ENCODE measurements around the gene SEMA3B.

Gene SEMA3B

GRCh38 chr3:50275141-50275995 is 6.4 kb downstream of the SEMA3B start:
- TF ChIP-seq CTCF (IDR thresholded peaks at IDR 0.05; ENCODE audit: poor library complexity, severe bottlenecking) = no peak
- ATAC-seq (ENCODE audit: low read depth) = no peak
- peaks cover 11% of the 10 kb centered on the region for H3K4me1 ChIP-seq (ENCODE audit: insufficient read depth, poor library complexity, severe bottlenecking)
- H3K4me3 ChIP-seq (ENCODE audit: severe bottlenecking) = no peak overlapping the region
- H3K36me3 ChIP-seq (ENCODE audit: low read depth) = peaks cover 48% of the 10 kb centered on the region
- H3K9me3 ChIP-seq (ENCODE audit: severe bottlenecking) = no peaks in the 10 kb centered on the region
- H3K27me3 ChIP-seq (ENCODE audit: insufficient read depth, poor library complexity, severe bottlenecking) = no peaks in the 10 kb centered on the region
- DNase-seq (ENCODE audit: low spot score) = no peak
- H3K27ac ChIP-seq (ENCODE audit: poor library complexity, severe bottlenecking) = no peak overlapping the region

DNA sequence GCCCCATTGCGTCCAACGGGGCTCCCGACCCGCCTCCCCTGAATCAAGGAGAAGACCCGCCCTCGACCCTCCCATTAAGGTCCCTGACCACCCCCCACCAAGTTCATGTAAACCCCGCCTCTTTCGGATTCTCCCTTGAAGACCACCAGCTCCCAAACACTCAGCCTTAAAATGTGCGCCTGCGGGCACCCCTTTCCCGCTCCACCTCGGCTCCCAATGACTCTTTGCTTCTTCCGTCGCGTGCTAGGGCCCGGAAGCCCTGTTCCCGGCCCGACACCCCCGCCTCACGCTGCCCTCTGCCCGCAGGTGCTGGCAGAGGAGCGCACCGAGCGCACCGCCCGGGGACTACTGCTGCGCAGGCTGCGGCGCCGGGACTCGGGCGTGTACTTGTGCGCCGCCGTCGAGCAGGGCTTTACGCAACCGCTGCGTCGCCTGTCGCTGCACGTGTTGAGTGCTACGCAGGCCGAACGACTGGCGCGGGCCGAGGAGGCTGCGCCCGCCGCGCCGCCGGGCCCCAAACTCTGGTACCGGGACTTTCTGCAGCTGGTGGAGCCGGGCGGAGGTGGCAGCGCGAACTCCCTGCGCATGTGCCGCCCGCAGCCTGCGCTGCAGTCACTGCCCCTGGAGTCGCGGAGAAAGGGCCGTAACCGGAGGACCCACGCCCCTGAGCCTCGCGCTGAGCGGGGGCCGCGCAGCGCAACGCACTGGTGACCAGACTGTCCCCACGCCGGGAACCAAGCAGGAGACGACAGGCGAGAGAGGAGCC is 7.2 kb downstream of the SEMA3B start:
- DNase-seq (ENCODE audit: low spot score) (no peak), ATAC-seq (ENCODE audit: low read depth) (no peak)
- no peaks in the 10 kb centered on the region for H3K9me3 ChIP-seq (ENCODE audit: severe bottlenecking)

GRCh38 chr3:50276762-50277101 is 7.8 kb downstream of the SEMA3B start:
- Histone ChIP-seq H3K27me3 (ENCODE audit: insufficient read depth, poor library complexity, severe bottlenecking) (no peaks in the 10 kb centered on the region), H3K4me1 (ENCODE audit: insufficient read depth, poor library complexity, severe bottlenecking) (no peaks in the 10 kb centered on the region), H3K36me3 (ENCODE audit: low read depth) (peaks cover 38% of the 10 kb centered on the region), H3K9me3 (ENCODE audit: severe bottlenecking) (no peaks in the 10 kb centered on the region), H3K27ac (ENCODE audit: poor library complexity, severe bottlenecking) (no peak overlapping the region), H3K4me3 (ENCODE audit: severe bottlenecking) (no peak overlapping the region)
- DNase-seq (ENCODE audit: low spot score) (no peak), ATAC-seq (ENCODE audit: low read depth) (no peak)
- TF ChIP-seq CTCF (IDR thresholded peaks at IDR 0.05; ENCODE audit: poor library complexity, severe bottlenecking) = no peak

More for the DNA sequence above, 7.2 kb downstream of the SEMA3B start:
- TF ChIP-seq CTCF (IDR thresholded peaks at IDR 0.05; ENCODE audit: poor library complexity, severe bottlenecking) = no peak
- Histone ChIP-seq H3K36me3 (ENCODE audit: low read depth) (peaks cover 43% of the 10 kb centered on the region), H3K4me1 (ENCODE audit: insufficient read depth, poor library complexity, severe bottlenecking) (peaks cover 3% of the 10 kb centered on the region), H3K27ac (ENCODE audit: poor library complexity, severe bottlenecking) (no peak overlapping the region), H3K4me3 (ENCODE audit: severe bottlenecking) (no peak overlapping the region), H3K27me3 (ENCODE audit: insufficient read depth, poor library complexity, severe bottlenecking) (no peaks in the 10 kb centered on the region)

- Histone ChIP-seq H3K27ac (ENCODE audit: poor library complexity, severe bottlenecking) (no peak overlapping the region), H3K27me3 (ENCODE audit: insufficient read depth, poor library complexity, severe bottlenecking) (no peaks in the 10 kb centered on the region), H3K4me1 (ENCODE audit: insufficient read depth, poor library complexity, severe bottlenecking) (no peaks in the 10 kb centered on the region), H3K9me3 (ENCODE audit: severe bottlenecking) (no peaks in the 10 kb centered on the region), H3K4me3 (ENCODE audit: severe bottlenecking) (no peak overlapping the region), H3K36me3 (ENCODE audit: low read depth) (peaks cover 33% of the 10 kb centered on the region)
- ATAC-seq (ENCODE audit: low read depth) (peak; percentile 24), DNase-seq (ENCODE audit: low spot score) (no peak)
- TF ChIP-seq CTCF (IDR thresholded peaks at IDR 0.05; ENCODE audit: poor library complexity, severe bottlenecking) = no peak
Measured at GRCh38 chr3:50278123-50278879, 9.4 kb downstream of the SEMA3B start.

Data from RWPE2 (cell line).